GM23338 (cell line): ENCODE results near the gene CHRM4. TPM values are rescaled to one million over a fixed set of nuclear protein-coding genes. Genes with fewer than 3 reads are reported as not detected.

Source experiments
- ATAC-seq: fragments of 200-7000 bp; cut with Tn5 transposase; 3 replicates; pipeline ENCODE4 v1.9.1; 2020
- DNase-seq: peaks from one replicate; pipeline ENCODE4 v3.0.0-alpha.2; 2015; ENCODE audit warnings: low spot score
- H2AFZ ChIP-seq: fragments of 200-600 bp; sonication (generic); 2 replicates; pipeline ENCODE4 v1.8.0; 2016; ENCODE audit warnings: antibody characterized with exemption, mild to moderate bottlenecking, moderate library complexity
- H3F3A ChIP-seq: fragments of 200-600 bp; sonication (generic); replicated peaks from 2 replicates; pipeline ENCODE4 v1.8.0; 2017; ENCODE audit warnings: antibody characterized with exemption, mixed run types, low read depth
- H3K27ac ChIP-seq: fragments of 200-600 bp; sonication (generic); 2 replicates; pipeline ENCODE4 v1.6.1; 2016; ENCODE audit warnings: low read depth
- H3K27me3 ChIP-seq: fragments of 200-600 bp; sonication (generic); 2 replicates; pipeline ENCODE4 v1.8.0; 2016; ENCODE audit warnings: mild to moderate bottlenecking, mixed run types, moderate library complexity; ENCODE audit not compliant: insufficient read depth
- H3K36me3 ChIP-seq: fragments of 200-600 bp; sonication (generic); 2 replicates; pipeline ENCODE4 v1.8.0; 2016; ENCODE audit warnings: mild to moderate bottlenecking; ENCODE audit not compliant: insufficient read depth
- H3K4me1 ChIP-seq: fragments of 200-600 bp; sonication (generic); 2 replicates; pipeline ENCODE4 v1.8.0; 2016; ENCODE audit warnings: mild to moderate bottlenecking, moderate library complexity; ENCODE audit not compliant: insufficient read depth
- H3K4me2 ChIP-seq: fragments of 200-600 bp; sonication (generic); 2 replicates; pipeline ENCODE4 v1.7.1; 2017; ENCODE audit warnings: mixed run types
- H3K4me3 ChIP-seq: fragments of 200-600 bp; sonication (generic); 2 replicates; pipeline ENCODE4 v1.6.1; 2016; ENCODE audit warnings: mixed run types
- H3K79me2 ChIP-seq: fragments of 200-600 bp; sonication (generic); replicated peaks from 2 replicates; pipeline ENCODE4 v1.8.0; 2017; ENCODE audit warnings: mild to moderate bottlenecking; ENCODE audit not compliant: insufficient read depth
- H3K9me2 ChIP-seq: fragments of 200-600 bp; sonication (generic); 2 replicates; pipeline ENCODE4 v1.8.0; 2017; ENCODE audit not compliant: insufficient read depth
- H4K20me1 ChIP-seq: fragments of 200-600 bp; sonication (generic); replicated peaks from 2 replicates; pipeline ENCODE4 v1.8.0; 2017; ENCODE audit warnings: mild to moderate bottlenecking; ENCODE audit not compliant: insufficient read depth
- H3K27ac Mint-ChIP-seq: 2 replicates; pipeline ENCODE4 v1.8.0; 2020; ENCODE audit warnings: inconsistent platforms, mild to moderate bottlenecking, moderate library complexity, mixed read lengths
- H3K27me3 Mint-ChIP-seq: 3 replicates; pipeline ENCODE4 v1.8.0; 2022; ENCODE audit warnings: low read depth, mild to moderate bottlenecking, moderate library complexity, mixed read lengths, inconsistent platforms; ENCODE audit not compliant: insufficient read depth, poor library complexity
- H3K36me3 Mint-ChIP-seq: 3 replicates; pipeline ENCODE4 v1.8.0; 2021; ENCODE audit warnings: low read depth, mild to moderate bottlenecking, inconsistent platforms, moderate library complexity, mixed read lengths
- H3K4me1 Mint-ChIP-seq: 3 replicates; pipeline ENCODE4 v1.8.0; 2020; ENCODE audit warnings: mild to moderate bottlenecking, inconsistent platforms, mixed read lengths
- H3K4me3 Mint-ChIP-seq: 3 replicates; pipeline ENCODE4 v1.8.0; 2021; ENCODE audit warnings: moderate library complexity, mild to moderate bottlenecking, inconsistent platforms, mixed read lengths
- H3K9me3 Mint-ChIP-seq: 3 replicates; pipeline ENCODE4 v1.8.0; 2020; ENCODE audit warnings: moderate library complexity, mild to moderate bottlenecking, inconsistent platforms, mixed read lengths
- CREB1 ChIP-seq: fragments of 250-450 bp; sonication (Bioruptor Pico); IDR thresholded peaks from 2 replicates; pipeline ENCODE4 v1.5.0; 2020; ENCODE audit warnings: low read depth, mild to moderate bottlenecking, moderate library complexity
- EZH2 ChIP-seq: fragments of 200-600 bp; sonication (generic); IDR thresholded peaks from one replicate; pipeline ENCODE4 v1.8.0; 2017; ENCODE audit warnings: antibody characterized with exemption, mild to moderate bottlenecking, low read depth; ENCODE audit not compliant: unreplicated experiment
- JUNB ChIP-seq: IDR thresholded peaks from one replicate; pipeline ENCODE4 v1.6.1; 2016; ENCODE audit warnings: antibody characterized with exemption; ENCODE audit not compliant: unreplicated experiment
- POLR2AphosphoS5 ChIP-seq: IDR thresholded peaks from 2 replicates; pipeline ENCODE4 v1.6.1; 2016; ENCODE audit warnings: antibody characterized with exemption, low read depth
- ZNF114 ChIP-seq: fragments of 250-450 bp; sonication (Bioruptor Pico); IDR thresholded peaks from 2 replicates; pipeline ENCODE4 v1.5.0; 2020; ENCODE audit warnings: mild to moderate bottlenecking, moderate library complexity
- polyA plus RNA-seq: library from polyadenylated mRNA; unstranded; fragments of >200 nt; fragmentation: Nextera tagmentation; extraction: Ambion mirVana; gene quantifications from 2 replicates; pipeline ENCODE4 v1.2.1, GENCODE V29; 2016
- total RNA-seq: library from RNA; depleted of rRNA; stranded (reverse); fragments of >200 nt; shearing (Covaris generic); gene quantifications from 2 replicates; pipeline ENCODE4 v1.2.3, GENCODE V29; 2014
- TF ChIP-seq, protein P1 (sequence below), 2 experiments: fragments of 200-600 bp in 1 of 2; sonication (generic) in 1 of 2; conservative IDR thresholded peaks; 2 replicates each; pipeline versions ENCODE4 v1.5.1 to v1.6.1; 2016 to 2017; ENCODE audit warnings: antibody characterized with exemption in 2 of 2, low read depth in 2 of 2, mild to moderate bottlenecking in 2 of 2, moderate library complexity in 1 of 2
- TF ChIP-seq, protein P2 (sequence below): IDR thresholded peaks from one replicate; pipeline ENCODE4 v1.6.1; 2018; ENCODE audit warnings: antibody characterized with exemption; ENCODE audit not compliant: unreplicated experiment
- TF ChIP-seq, protein P3 (sequence below): fragments of 250-450 bp; sonication (Bioruptor Pico); IDR thresholded peaks from 2 replicates; pipeline ENCODE4 v1.5.0; 2020; ENCODE audit warnings: mild to moderate bottlenecking, moderate library complexity

CHRM4 gene
- total and polyA plus RNA-seq, 2 experiments from 2014 or later, result 0.97 TPM; not detected in 1

DNA sequence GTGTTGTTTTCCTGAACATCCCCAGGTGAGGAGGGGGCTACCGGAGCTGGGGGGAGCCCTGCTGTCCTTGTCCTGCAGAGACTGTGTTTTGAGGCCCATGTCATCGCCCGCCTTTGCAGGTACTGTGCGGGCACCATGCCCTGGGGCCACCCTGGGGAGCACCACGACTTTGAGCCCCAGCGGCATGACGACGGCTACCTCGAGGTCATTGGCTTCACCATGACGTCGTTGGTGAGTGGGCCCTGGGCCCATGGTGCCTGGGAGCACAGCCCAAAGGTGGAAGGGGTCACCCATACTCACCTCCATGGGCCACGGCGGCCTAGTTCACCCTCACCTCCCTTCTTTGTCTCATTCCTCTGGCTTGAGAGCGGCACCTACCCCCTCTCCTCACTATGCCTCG, 16.8 kb downstream of the CHRM4 start:
- Histone ChIP-seq H2AFZ (no peak overlapping the region), H3F3A (peaks cover 25% of the 10 kb centered on the region), H3K4me3 (no peak overlapping the region), H3K79me2 (no peaks in the 10 kb centered on the region), H3K4me1 (peaks cover 7% of the 10 kb centered on the region), H3K9me2 (no peaks in the 10 kb centered on the region), H3K4me2 (no peak overlapping the region), H4K20me1 (peaks cover 4% of the 10 kb centered on the region; the same call in 1 of the 2 replicates), H3K36me3 (no peaks in the 10 kb centered on the region; the same call in 1 of the 2 replicates), H3K27me3 (no peaks in the 10 kb centered on the region), H3K27ac (no peak overlapping the region)
- Mint-ChIP-seq H3K27me3 (peaks cover 9% of the 10 kb centered on the region), H3K27ac (no peak overlapping the region), H3K9me3 (no peaks in the 10 kb centered on the region), H3K4me3 (no peak overlapping the region; the same call in 2 of the 3 replicates), H3K36me3 (peaks cover 40% of the 10 kb centered on the region), H3K4me1 (peaks cover 16% of the 10 kb centered on the region)
- DNase-seq, result no peak
- no peak for TF ChIP-seq POLR2AphosphoS5
- TF ChIP-seq JUNB, result no peak
- TF ChIP-seq EZH2, result no peak
- no peak for ATAC-seq

DNA sequence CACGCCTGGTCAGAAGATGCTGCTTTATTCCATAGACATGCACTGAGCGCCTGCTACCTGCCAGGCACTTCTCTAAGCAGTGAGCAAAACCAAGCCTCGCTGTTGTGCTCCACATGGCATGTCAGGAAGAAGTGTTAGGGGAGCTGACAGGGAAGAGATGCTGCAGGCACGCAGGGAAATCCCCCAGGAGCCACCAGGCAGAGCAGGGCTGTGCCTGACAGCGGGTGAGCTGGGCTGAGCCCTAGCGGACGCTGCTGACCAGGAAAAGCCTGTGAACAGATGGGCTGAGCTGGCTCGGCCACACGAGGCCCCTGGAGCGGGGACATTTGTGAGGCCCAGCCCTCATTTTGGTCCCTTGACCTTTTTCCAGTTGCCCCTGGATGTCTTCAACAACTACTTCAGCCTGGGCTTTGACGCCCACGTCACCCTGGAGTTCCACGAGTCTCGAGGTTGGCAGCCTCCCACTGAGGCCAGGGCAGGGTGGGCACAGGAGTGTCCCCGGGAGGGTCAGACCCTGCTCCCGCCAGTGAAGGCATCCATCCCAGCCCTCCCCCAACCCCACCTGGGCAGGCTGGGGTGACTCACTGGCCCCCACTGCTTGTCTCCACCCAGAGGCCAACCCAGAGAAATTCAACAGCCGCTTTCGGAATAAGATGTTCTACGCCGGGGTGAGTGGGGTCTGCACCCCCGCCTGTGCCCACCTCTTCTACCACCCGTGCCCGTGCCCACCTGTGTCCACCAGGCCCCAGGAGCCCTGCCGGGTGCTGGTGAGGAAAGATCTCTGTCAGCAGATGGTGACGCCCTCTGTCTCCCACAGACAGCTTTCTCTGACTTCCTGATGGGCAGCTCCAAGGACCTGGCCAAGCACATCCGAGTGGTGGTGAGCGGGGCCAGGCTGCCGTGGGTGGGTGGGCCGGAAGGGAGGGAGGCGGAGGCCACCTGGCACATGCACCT, 17.5 kb downstream of the CHRM4 start:
- Histone ChIP-seq H3F3A (peaks cover 21% of the 10 kb centered on the region), H3K4me3 (no peak overlapping the region), H3K79me2 (no peaks in the 10 kb centered on the region), H3K4me1 (peaks cover 9% of the 10 kb centered on the region), H3K27ac (no peak overlapping the region), H3K27me3 (no peaks in the 10 kb centered on the region), H4K20me1 (peaks cover 4% of the 10 kb centered on the region; the same call in 1 of the 2 replicates), H2AFZ (no peak overlapping the region), H3K36me3 (no peaks in the 10 kb centered on the region; the same call in 1 of the 2 replicates), H3K9me2 (no peaks in the 10 kb centered on the region), H3K4me2 (no peak overlapping the region)
- H3K27ac Mint-ChIP-seq, result no peak overlapping the region
- H3K9me3 Mint-ChIP-seq, result no peaks in the 10 kb centered on the region
- ATAC-seq (no peak), DNase-seq (no peak)
- H3K27me3 Mint-ChIP-seq, result peaks cover 6% of the 10 kb centered on the region
- H3K36me3 Mint-ChIP-seq, result peaks cover 48% of the 10 kb centered on the region
- no peak overlapping the region for H3K4me3 Mint-ChIP-seq
- peaks cover 20% of the 10 kb centered on the region for H3K4me1 Mint-ChIP-seq
- TF ChIP-seq POLR2AphosphoS5, result no peak
- TF ChIP-seq EZH2, result no peak
- TF ChIP-seq, protein P1, sequence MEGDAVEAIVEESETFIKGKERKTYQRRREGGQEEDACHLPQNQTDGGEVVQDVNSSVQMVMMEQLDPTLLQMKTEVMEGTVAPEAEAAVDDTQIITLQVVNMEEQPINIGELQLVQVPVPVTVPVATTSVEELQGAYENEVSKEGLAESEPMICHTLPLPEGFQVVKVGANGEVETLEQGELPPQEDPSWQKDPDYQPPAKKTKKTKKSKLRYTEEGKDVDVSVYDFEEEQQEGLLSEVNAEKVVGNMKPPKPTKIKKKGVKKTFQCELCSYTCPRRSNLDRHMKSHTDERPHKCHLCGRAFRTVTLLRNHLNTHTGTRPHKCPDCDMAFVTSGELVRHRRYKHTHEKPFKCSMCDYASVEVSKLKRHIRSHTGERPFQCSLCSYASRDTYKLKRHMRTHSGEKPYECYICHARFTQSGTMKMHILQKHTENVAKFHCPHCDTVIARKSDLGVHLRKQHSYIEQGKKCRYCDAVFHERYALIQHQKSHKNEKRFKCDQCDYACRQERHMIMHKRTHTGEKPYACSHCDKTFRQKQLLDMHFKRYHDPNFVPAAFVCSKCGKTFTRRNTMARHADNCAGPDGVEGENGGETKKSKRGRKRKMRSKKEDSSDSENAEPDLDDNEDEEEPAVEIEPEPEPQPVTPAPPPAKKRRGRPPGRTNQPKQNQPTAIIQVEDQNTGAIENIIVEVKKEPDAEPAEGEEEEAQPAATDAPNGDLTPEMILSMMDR (conservative IDR thresholded peaks at IDR 0.05; ENCODE audit: low read depth in 2 of 2), result no peak
- TF ChIP-seq, protein P2, sequence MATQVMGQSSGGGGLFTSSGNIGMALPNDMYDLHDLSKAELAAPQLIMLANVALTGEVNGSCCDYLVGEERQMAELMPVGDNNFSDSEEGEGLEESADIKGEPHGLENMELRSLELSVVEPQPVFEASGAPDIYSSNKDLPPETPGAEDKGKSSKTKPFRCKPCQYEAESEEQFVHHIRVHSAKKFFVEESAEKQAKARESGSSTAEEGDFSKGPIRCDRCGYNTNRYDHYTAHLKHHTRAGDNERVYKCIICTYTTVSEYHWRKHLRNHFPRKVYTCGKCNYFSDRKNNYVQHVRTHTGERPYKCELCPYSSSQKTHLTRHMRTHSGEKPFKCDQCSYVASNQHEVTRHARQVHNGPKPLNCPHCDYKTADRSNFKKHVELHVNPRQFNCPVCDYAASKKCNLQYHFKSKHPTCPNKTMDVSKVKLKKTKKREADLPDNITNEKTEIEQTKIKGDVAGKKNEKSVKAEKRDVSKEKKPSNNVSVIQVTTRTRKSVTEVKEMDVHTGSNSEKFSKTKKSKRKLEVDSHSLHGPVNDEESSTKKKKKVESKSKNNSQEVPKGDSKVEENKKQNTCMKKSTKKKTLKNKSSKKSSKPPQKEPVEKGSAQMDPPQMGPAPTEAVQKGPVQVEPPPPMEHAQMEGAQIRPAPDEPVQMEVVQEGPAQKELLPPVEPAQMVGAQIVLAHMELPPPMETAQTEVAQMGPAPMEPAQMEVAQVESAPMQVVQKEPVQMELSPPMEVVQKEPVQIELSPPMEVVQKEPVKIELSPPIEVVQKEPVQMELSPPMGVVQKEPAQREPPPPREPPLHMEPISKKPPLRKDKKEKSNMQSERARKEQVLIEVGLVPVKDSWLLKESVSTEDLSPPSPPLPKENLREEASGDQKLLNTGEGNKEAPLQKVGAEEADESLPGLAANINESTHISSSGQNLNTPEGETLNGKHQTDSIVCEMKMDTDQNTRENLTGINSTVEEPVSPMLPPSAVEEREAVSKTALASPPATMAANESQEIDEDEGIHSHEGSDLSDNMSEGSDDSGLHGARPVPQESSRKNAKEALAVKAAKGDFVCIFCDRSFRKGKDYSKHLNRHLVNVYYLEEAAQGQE, result no peak
- TF ChIP-seq, protein P3, sequence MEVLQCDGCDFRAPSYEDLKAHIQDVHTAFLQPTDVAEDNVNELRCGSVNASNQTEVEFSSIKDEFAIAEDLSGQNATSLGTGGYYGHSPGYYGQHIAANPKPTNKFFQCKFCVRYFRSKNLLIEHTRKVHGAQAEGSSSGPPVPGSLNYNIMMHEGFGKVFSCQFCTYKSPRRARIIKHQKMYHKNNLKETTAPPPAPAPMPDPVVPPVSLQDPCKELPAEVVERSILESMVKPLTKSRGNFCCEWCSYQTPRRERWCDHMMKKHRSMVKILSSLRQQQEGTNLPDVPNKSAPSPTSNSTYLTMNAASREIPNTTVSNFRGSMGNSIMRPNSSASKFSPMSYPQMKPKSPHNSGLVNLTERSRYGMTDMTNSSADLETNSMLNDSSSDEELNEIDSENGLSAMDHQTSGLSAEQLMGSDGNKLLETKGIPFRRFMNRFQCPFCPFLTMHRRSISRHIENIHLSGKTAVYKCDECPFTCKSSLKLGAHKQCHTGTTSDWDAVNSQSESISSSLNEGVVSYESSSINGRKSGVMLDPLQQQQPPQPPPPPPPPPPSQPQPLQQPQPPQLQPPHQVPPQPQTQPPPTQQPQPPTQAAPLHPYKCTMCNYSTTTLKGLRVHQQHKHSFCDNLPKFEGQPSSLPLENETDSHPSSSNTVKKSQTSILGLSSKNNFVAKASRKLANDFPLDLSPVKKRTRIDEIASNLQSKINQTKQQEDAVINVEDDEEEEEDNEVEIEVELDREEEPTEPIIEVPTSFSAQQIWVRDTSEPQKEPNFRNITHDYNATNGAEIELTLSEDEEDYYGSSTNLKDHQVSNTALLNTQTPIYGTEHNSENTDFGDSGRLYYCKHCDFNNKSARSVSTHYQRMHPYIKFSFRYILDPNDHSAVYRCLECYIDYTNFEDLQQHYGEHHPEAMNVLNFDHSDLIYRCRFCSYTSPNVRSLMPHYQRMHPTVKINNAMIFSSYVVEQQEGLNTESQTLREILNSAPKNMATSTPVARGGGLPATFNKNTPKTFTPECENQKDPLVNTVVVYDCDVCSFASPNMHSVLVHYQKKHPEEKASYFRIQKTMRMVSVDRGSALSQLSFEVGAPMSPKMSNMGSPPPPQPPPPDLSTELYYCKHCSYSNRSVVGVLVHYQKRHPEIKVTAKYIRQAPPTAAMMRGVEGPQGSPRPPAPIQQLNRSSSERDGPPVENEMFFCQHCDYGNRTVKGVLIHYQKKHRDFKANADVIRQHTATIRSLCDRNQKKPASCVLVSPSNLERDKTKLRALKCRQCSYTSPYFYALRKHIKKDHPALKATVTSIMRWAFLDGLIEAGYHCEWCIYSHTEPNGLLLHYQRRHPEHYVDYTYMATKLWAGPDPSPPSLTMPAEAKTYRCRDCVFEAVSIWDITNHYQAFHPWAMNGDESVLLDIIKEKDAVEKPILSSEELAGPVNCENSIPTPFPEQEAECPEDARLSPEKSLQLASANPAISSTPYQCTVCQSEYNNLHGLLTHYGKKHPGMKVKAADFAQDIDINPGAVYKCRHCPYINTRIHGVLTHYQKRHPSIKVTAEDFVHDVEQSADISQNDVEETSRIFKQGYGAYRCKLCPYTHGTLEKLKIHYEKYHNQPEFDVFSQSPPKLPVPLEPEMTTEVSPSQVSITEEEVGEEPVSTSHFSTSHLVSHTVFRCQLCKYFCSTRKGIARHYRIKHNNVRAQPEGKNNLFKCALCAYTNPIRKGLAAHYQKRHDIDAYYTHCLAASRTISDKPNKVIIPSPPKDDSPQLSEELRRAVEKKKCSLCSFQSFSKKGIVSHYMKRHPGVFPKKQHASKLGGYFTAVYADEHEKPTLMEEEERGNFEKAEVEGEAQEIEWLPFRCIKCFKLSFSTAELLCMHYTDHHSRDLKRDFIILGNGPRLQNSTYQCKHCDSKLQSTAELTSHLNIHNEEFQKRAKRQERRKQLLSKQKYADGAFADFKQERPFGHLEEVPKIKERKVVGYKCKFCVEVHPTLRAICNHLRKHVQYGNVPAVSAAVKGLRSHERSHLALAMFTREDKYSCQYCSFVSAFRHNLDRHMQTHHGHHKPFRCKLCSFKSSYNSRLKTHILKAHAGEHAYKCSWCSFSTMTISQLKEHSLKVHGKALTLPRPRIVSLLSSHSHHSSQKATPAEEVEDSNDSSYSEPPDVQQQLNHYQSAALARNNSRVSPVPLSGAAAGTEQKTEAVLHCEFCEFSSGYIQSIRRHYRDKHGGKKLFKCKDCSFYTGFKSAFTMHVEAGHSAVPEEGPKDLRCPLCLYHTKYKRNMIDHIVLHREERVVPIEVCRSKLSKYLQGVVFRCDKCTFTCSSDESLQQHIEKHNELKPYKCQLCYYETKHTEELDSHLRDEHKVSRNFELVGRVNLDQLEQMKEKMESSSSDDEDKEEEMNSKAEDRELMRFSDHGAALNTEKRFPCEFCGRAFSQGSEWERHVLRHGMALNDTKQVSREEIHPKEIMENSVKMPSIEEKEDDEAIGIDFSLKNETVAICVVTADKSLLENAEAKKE, result no peak
- no peak for TF ChIP-seq JUNB
- TF ChIP-seq ZNF114 (CRISPR knock-in tag), result no peak
- TF ChIP-seq CREB1 (CRISPR knock-in tag), result no peak
